CD14-positive monocyte (primary cell): Measurements from ENCODE around the gene ATXN1. TPM values are rescaled to one million over a fixed set of nuclear protein-coding genes. Genes with fewer than 3 reads are reported as not detected.
"Not testable (repeated sequence)": the region's sequence is repeated elsewhere in the genome, so short reads cannot be mapped to it uniquely, and the experiment has no call there.

Experiments used
- DNase-seq, 3 donors: peaks; one replicate each; pipeline ENCODE4 v3.0.0-alpha.2; 2011 to 2022
- H2AFZ ChIP-seq: 2 replicates; pipeline ENCODE4 v1.6.0; 2012; ENCODE audit warnings: mild to moderate bottlenecking, low read depth, low read length, inconsistent platforms; ENCODE audit not compliant: insufficient read depth, poor library complexity, severe bottlenecking
- H3K27ac ChIP-seq, 2 donors: 1 replicate in 1 of 2; 2 replicates in 1 of 2; pipeline ENCODE4 v1.5.1; 2012 to 2013; ENCODE audit warnings: low read length in 2 of 2, control low read depth in 1 of 2, inconsistent platforms in 1 of 2, low read depth in 1 of 2, mild to moderate bottlenecking in 1 of 2
- H3K27me3 ChIP-seq, 2 donors: one replicate each; pipeline versions ENCODE4 v1.6.0 to v1.6.1; 2011 to 2013; ENCODE audit warnings: low read length in 2 of 2; ENCODE audit not compliant: control insufficient read depth in 2 of 2, insufficient read depth in 2 of 2
- H3K36me3 ChIP-seq, 2 donors: replicated peaks in 1 of 2; 1 replicate in 1 of 2; 2 replicates in 1 of 2; pipeline versions ENCODE4 v1.5.1 to v1.6.1; 2012 to 2013; ENCODE audit warnings: low read length in 2 of 2, control low read depth in 1 of 2, inconsistent platforms in 1 of 2, mild to moderate bottlenecking in 1 of 2; ENCODE audit not compliant: insufficient read depth in 2 of 2, control insufficient read depth in 1 of 2
- H3K4me1 ChIP-seq, 2 donors: 1 replicate in 1 of 2; 2 replicates in 1 of 2; pipeline versions ENCODE4 v1.5.1 to v1.6.1; 2012 to 2013; ENCODE audit warnings: low read length in 2 of 2, control low read depth in 1 of 2, inconsistent platforms in 1 of 2, mild to moderate bottlenecking in 1 of 2, moderate library complexity in 1 of 2; ENCODE audit not compliant: insufficient read depth in 2 of 2, control insufficient read depth in 1 of 2
- H3K4me2 ChIP-seq: replicated peaks from 2 replicates; pipeline ENCODE3; 2012; ENCODE audit warnings: low read length, moderate library complexity, mild to moderate bottlenecking; ENCODE audit not compliant: poor library complexity, severe bottlenecking; ENCODE audit errors: extremely low read depth
- H3K4me3 ChIP-seq, 3 experiments: fragments of 200-600 bp in 1 of 3; sonication (generic) in 1 of 3; replicated peaks in 1 of 3; 1 replicate in 2 of 3; 2 replicates in 1 of 3; pipeline ENCODE4 v1.5.1; 2011 to 2013; ENCODE audit warnings: low read length in 3 of 3, mild to moderate bottlenecking in 3 of 3, control low read depth in 2 of 3, low read depth in 2 of 3, inconsistent platforms in 1 of 3, moderate library complexity in 1 of 3
- H3K79me2 ChIP-seq: 2 replicates; pipeline ENCODE4 v1.6.0; 2012; ENCODE audit warnings: mild to moderate bottlenecking, control low read depth, inconsistent platforms, low read length, moderate library complexity; ENCODE audit not compliant: insufficient read depth
- H3K9ac ChIP-seq: 2 replicates; pipeline ENCODE4 v1.6.0; 2017; ENCODE audit warnings: low read length, mild to moderate bottlenecking; ENCODE audit not compliant: insufficient read depth, poor library complexity, severe bottlenecking
- H3K9me3 ChIP-seq, 2 donors: replicated peaks in 1 of 2; 1 replicate in 1 of 2; 2 replicates in 1 of 2; pipeline versions ENCODE4 v1.5.1 to v1.6.1; 2012 to 2013; ENCODE audit warnings: low read length in 2 of 2, control low read depth in 1 of 2; ENCODE audit not compliant: control insufficient read depth in 1 of 2, insufficient read depth in 1 of 2
- H4K20me1 ChIP-seq: 2 replicates; pipeline ENCODE4 v1.6.0; 2012; ENCODE audit warnings: mild to moderate bottlenecking, low read length, control low read depth, moderate library complexity; ENCODE audit not compliant: insufficient read depth
- H3K27ac Mint-ChIP-seq, 7 donors: one replicate each; pipeline ENCODE4 v1.8.0; 2020; ENCODE audit warnings: mild to moderate bottlenecking in 7 of 7, mixed read lengths in 7 of 7, moderate library complexity in 6 of 7, inconsistent platforms in 2 of 7
- H3K27me3 Mint-ChIP-seq, 3 donors: one replicate each; pipeline ENCODE4 v1.8.0; 2021 to 2022; ENCODE audit warnings: low read depth in 3 of 3, mild to moderate bottlenecking in 3 of 3, mixed read lengths in 3 of 3, moderate library complexity in 3 of 3, inconsistent platforms in 1 of 3
- H3K36me3 Mint-ChIP-seq, 2 donors: one replicate each; pipeline ENCODE4 v1.8.0; 2020; ENCODE audit warnings: mixed read lengths in 2 of 2, inconsistent platforms in 1 of 2, mild to moderate bottlenecking in 1 of 2
- H3K4me1 Mint-ChIP-seq: one replicate; pipeline ENCODE4 v1.8.0; 2020; ENCODE audit warnings: mild to moderate bottlenecking, mixed read lengths
- H3K4me3 Mint-ChIP-seq, 2 donors: one replicate each; pipeline ENCODE4 v1.8.0; 2020; ENCODE audit warnings: mild to moderate bottlenecking in 2 of 2, mixed read lengths in 2 of 2, moderate library complexity in 1 of 2
- H3K9me3 Mint-ChIP-seq, 7 donors: one replicate each; pipeline ENCODE4 v1.8.0; 2020 to 2022; ENCODE audit warnings: mixed read lengths in 7 of 7, mild to moderate bottlenecking in 6 of 7, moderate library complexity in 6 of 7, inconsistent platforms in 2 of 7
- WGBS: methylation state at CpG from one replicate; pipeline ENCODE4 v1.1.5; 2013; ENCODE audit warnings: missing lambda C conversion rate; ENCODE audit not compliant: insufficient coverage; 5-methylcytosine and 5-hydroxymethylcytosine counted together
- intact Hi-C, 2 donors: fragments of 100-400 bp; cut with micrococcal nuclease; formaldehyde crosslinking; loops; one replicate each; pipeline versions ENCODE4 v1.15.0 to v1.15.1; 2023
- polyA plus RNA-seq, 3 donors: library from polyadenylated mRNA; depleted of rRNA in 1 of 3; unstranded in 2 of 3; stranded (reverse) in 1 of 3; fragments of 300-500 nt in 2 of 3; fragments of >200 nt in 1 of 3; fragmentation: Illumina TruSeq in 2 of 3; gene quantifications; 1 replicate in 2 of 3; 2 replicates in 1 of 3; pipeline ENCODE4 v1.2.3, GENCODE V29; 2012 to 2021
- TF ChIP-seq, protein P1 (sequence below): fragments of 200-600 bp; IDR thresholded peaks from one replicate; pipeline ENCODE4 v1.8.0; 2022; ENCODE audit warnings: antibody characterized with exemption, mild to moderate bottlenecking

The ATXN1 gene
- polyA plus RNA-seq, 3 donors, result 8.8 to 19.1 (median 10.9) TPM

DNA sequence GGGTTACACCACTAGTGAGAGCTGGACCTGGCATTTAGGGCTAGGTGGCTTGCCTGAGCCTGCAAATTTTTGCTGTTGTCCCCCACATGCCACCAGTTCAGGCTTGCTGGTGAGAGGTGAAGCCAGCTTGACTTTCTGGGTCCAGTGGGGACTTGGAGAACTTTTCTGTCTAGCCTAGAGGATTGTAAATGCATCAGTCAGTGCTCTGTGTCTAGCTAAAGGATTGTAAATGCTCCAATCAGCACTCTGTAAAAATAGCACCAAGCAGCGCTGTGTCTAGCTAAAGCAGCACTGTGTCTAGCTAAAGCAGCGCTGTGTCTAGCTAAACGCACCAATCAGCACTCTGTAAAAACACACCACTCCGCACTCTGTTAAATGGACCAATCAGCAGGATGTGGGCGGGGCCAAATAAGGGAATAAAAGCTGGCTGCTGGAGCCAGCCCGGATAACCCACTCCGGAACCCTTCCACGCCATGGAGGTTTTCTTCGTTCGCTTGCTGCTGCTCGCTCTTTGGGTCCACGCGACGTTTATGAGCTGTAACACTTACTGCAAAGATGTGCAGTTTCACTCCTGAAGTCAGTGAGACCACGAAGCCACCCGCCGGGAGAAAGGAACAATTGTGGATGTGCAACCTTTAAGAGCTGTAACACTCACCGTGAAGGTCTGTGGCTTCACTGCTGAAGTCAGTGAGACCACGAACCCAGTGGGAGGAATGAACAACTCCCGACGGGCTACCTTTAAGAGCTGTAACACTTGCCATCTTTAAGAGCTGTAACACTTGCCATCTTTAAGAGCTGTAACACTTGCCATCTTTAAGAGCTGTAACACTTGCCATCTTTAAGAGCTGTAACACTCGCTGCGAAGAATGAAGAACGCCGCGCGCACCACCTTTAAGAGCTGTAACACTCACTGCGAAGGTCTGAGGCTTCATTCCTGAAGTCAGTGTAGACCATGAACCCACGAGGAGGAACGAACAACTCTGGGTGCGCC, 495.6 kb downstream of the ATXN1 start:
- no peak overlapping the region for H2AFZ ChIP-seq
- no peaks in the 10 kb centered on the region for H3K9me3 Mint-ChIP-seq
- H3K36me3 Mint-ChIP-seq, result no peaks in the 10 kb centered on the region
- peaks cover 2 to 3% (median 3%) of the 10 kb centered on the region in 3 donors for H3K27me3 Mint-ChIP-seq
- no peaks in the 10 kb centered on the region for H3K27me3 ChIP-seq
- H3K4me3 Mint-ChIP-seq, result no peak overlapping the region
- no peaks in the 10 kb centered on the region for H3K79me2 ChIP-seq
- DNase-seq, result no peak
- no peaks in the 10 kb centered on the region for H3K9me3 ChIP-seq
- intact Hi-C loops, result no loop called here
- H3K36me3 ChIP-seq, result no peaks in the 10 kb centered on the region
- H3K27ac ChIP-seq, result no peak overlapping the region
- H3K27ac Mint-ChIP-seq, result no peak overlapping the region
- H3K4me1 ChIP-seq, result no peaks in the 10 kb centered on the region
- H4K20me1 ChIP-seq, result no peaks in the 10 kb centered on the region
- TF ChIP-seq, protein P1, sequence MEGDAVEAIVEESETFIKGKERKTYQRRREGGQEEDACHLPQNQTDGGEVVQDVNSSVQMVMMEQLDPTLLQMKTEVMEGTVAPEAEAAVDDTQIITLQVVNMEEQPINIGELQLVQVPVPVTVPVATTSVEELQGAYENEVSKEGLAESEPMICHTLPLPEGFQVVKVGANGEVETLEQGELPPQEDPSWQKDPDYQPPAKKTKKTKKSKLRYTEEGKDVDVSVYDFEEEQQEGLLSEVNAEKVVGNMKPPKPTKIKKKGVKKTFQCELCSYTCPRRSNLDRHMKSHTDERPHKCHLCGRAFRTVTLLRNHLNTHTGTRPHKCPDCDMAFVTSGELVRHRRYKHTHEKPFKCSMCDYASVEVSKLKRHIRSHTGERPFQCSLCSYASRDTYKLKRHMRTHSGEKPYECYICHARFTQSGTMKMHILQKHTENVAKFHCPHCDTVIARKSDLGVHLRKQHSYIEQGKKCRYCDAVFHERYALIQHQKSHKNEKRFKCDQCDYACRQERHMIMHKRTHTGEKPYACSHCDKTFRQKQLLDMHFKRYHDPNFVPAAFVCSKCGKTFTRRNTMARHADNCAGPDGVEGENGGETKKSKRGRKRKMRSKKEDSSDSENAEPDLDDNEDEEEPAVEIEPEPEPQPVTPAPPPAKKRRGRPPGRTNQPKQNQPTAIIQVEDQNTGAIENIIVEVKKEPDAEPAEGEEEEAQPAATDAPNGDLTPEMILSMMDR, result no peak
- H3K4me1 Mint-ChIP-seq, result no peaks in the 10 kb centered on the region
- H3K4me3 ChIP-seq, result no peak overlapping the region
- WGBS, result 96% methylated on average over 29 of the region's 31 CpGs
- no peak overlapping the region for H3K9ac ChIP-seq
- no peak overlapping the region for H3K4me2 ChIP-seq

DNA sequence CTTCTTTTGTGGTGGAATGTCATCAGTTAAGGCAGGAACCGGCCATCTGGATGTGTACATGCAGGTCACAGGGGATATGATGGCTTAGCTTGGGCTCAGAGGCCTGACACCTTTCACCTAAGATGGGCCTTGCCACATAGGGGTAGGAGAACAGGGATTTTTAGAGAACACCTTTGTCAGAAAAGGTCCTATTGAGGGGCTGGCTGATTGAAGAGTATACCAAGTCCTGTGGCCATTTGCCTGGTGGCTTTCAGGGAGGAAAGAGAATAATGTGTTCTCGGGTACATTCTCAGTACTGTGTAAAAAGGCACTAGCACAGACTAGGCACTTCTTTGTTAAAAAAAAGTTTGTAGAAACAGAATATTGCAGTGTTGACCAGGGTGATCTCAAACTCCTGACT, 496.5 kb downstream of the ATXN1 start:
- no peak overlapping the region for H3K4me3 ChIP-seq
- H3K9ac ChIP-seq, result no peak overlapping the region
- H3K36me3 ChIP-seq, result no peaks in the 10 kb centered on the region
- Mint-ChIP-seq H3K27me3 (peaks cover 2 to 3% (median 3%) of the 10 kb centered on the region in 3 donors), H3K4me1 (no peaks in the 10 kb centered on the region), H3K27ac (no peak overlapping the region), H3K9me3 (no peaks in the 10 kb centered on the region), H3K4me3 (no peak overlapping the region), H3K36me3 (no peaks in the 10 kb centered on the region)
- H3K4me2 ChIP-seq, result no peak overlapping the region
- no peaks in the 10 kb centered on the region for H4K20me1 ChIP-seq
- H2AFZ ChIP-seq, result no peak overlapping the region
- WGBS, result no CpG with 5 or more reads among the region's 2 CpGs
- no peaks in the 10 kb centered on the region for H3K27me3 ChIP-seq
- H3K79me2 ChIP-seq, result no peaks in the 10 kb centered on the region
- TF ChIP-seq, protein P1, result no peak
- no peaks in the 10 kb centered on the region for H3K9me3 ChIP-seq
- no peak overlapping the region for H3K27ac ChIP-seq
- H3K4me1 ChIP-seq, result no peaks in the 10 kb centered on the region
- intact Hi-C loops, result no loop called here
- DNase-seq, result no peak

DNA sequence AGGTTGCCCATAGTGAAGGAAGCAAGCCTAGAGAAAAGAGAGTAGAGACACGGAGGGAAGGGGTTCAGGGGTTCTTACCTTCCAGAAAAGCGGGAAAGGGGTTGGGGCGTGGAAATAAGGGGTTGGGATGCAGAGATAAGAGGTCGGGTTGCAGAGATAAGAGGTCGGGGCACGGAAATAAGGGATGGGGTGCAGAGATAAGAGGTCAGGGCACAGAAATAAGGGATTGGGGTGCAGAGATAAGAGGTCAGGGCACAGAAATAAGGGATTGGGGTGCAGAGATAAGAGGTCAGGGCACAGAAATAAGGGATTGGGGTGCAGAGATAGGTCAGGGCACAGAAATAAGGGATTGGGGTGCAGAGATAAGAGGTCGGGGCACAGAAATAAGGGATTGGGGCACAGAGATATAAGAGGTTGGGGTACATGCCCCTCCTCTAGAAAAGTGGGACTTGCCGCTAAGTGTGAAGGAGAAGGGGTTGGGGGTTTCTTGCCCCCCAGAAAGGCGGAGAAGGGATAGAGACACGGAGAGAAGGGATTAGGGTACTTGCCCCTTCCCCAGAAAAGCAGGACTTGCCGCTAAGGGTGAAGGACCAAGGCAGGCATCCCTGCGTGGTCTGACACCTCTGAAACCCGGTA, 497.7 kb downstream of the ATXN1 start:
- not testable (repeated sequence) for DNase-seq, H3K36me3 Mint-ChIP-seq
- WGBS, result 92% methylated on average over 12 of the region's 13 CpGs

More for the DNA sequence above, 497.7 kb downstream of the ATXN1 start:
- H3K4me3 Mint-ChIP-seq, H3K79me2 ChIP-seq, H2AFZ ChIP-seq, H3K4me3 ChIP-seq, H3K27ac Mint-ChIP-seq, H3K9ac ChIP-seq, H3K4me2 ChIP-seq, H4K20me1 ChIP-seq, intact Hi-C loops, H3K4me1 ChIP-seq, H3K36me3 ChIP-seq, H3K9me3 ChIP-seq, H3K27ac ChIP-seq, H3K4me1 Mint-ChIP-seq, H3K9me3 Mint-ChIP-seq, H3K27me3 ChIP-seq, H3K27me3 Mint-ChIP-seq: not testable (repeated sequence)
